HepG2 (cell line): ENCODE measurements around the gene ANKRD52. TPM values are rescaled to one million over a fixed set of nuclear protein-coding genes. Genes with fewer than 3 reads are reported as not detected.

Experiments used
- BORCS8-MEF2B ChIP-seq: sonication (generic); formaldehyde crosslinking; IDR thresholded peaks from 2 replicates; pipeline ENCODE4 v1.8.0; 2022; ENCODE audit warnings: mild to moderate bottlenecking, missing genetic modification reagents
- CENPT ChIP-seq: sonication (generic); formaldehyde crosslinking; IDR thresholded peaks from 2 replicates; pipeline ENCODE4 v1.8.0; 2022; ENCODE audit warnings: low read depth, mild to moderate bottlenecking, moderate library complexity, missing genetic modification reagents
- FOXO1 ChIP-seq: sonication (generic); formaldehyde crosslinking; IDR thresholded peaks from 2 replicates; pipeline ENCODE4 v1.4.0; 2020; ENCODE audit warnings: missing genetic modification reagents
- MTF2 ChIP-seq: sonication (generic); formaldehyde crosslinking; IDR thresholded peaks from 2 replicates; pipeline ENCODE4 v1.5.0; 2020; ENCODE audit warnings: missing genetic modification reagents, borderline replicate concordance
- RAD51 ChIP-seq: fragments of 450-650 bp; IDR thresholded peaks from 2 replicates; pipeline ENCODE4 v1.6.1; 2016; ENCODE audit warnings: borderline replicate concordance
- RFXAP ChIP-seq: sonication (generic); formaldehyde crosslinking; IDR thresholded peaks from 2 replicates; pipeline ENCODE4 v1.4.0; 2020; ENCODE audit warnings: missing genetic modification reagents, borderline replicate concordance
- RORA ChIP-seq: sonication (generic); formaldehyde crosslinking; IDR thresholded peaks from 2 replicates; pipeline ENCODE4 v1.5.0; 2020; ENCODE audit warnings: mild to moderate bottlenecking, missing genetic modification reagents, moderate library complexity
- SMC3 ChIP-seq: IDR thresholded peaks from 2 replicates; pipeline ENCODE4 v1.6.1; 2011; ENCODE audit warnings: low read length, improper control_type of control experiment
- SNRNP70 ChIP-seq: fragments of 200-400 bp; formaldehyde crosslinking; IDR thresholded peaks from 2 replicates; pipeline ENCODE4 v1.6.1; 2017; ENCODE audit warnings: mild to moderate bottlenecking, low read depth, low read length, moderate library complexity
- SOX6 ChIP-seq, 2 experiments: fragments of 450-650 bp in 1 of 2; sonication (generic) in 1 of 2; formaldehyde crosslinking in 1 of 2; IDR thresholded peaks; 2 replicates each; pipeline versions ENCODE4 v1.4.0 to v1.6.1; 2017 to 2020; ENCODE audit warnings: antibody characterized with exemption in 1 of 2, mild to moderate bottlenecking in 1 of 2, missing genetic modification reagents in 1 of 2
- STAG1 ChIP-seq: sonication (generic); formaldehyde crosslinking; IDR thresholded peaks from 2 replicates; pipeline ENCODE4 v1.4.0; 2020; ENCODE audit warnings: missing genetic modification reagents
- TAF1 ChIP-seq: sonication (generic); formaldehyde crosslinking; IDR thresholded peaks from 2 replicates; pipeline ENCODE4 v1.4.0; 2020; ENCODE audit warnings: missing genetic modification reagents
- TBX2 ChIP-seq: sonication (generic); formaldehyde crosslinking; IDR thresholded peaks from 2 replicates; pipeline ENCODE4 v1.5.0; 2020; ENCODE audit warnings: missing genetic modification reagents, mild to moderate bottlenecking, borderline replicate concordance
- U2AF1 ChIP-seq: fragments of 200-400 bp; formaldehyde crosslinking; optimal IDR thresholded peaks from 2 replicates; pipeline ENCODE3; 2017; ENCODE audit warnings: mild to moderate bottlenecking, low read depth, low read length
- ZFP36L1 ChIP-seq: sonication (generic); formaldehyde crosslinking; IDR thresholded peaks from 2 replicates; pipeline ENCODE4 v1.8.0; 2022; ENCODE audit warnings: mild to moderate bottlenecking, missing genetic modification reagents, moderate library complexity
- ZFP62 ChIP-seq: sonication (generic); formaldehyde crosslinking; IDR thresholded peaks from 2 replicates; pipeline ENCODE4 v1.4.0; 2020; ENCODE audit warnings: missing genetic modification reagents
- ZNF24 ChIP-seq: fragments of 450-650 bp; IDR thresholded peaks from 2 replicates; pipeline ENCODE4 v1.6.1; 2017; ENCODE audit warnings: antibody characterized with exemption, mild to moderate bottlenecking
- ZNF326 ChIP-seq: sonication (generic); formaldehyde crosslinking; IDR thresholded peaks from 2 replicates; pipeline ENCODE4 v1.4.0; 2020; ENCODE audit warnings: missing genetic modification reagents, borderline replicate concordance
- ZNF569 ChIP-seq: sonication (generic); formaldehyde crosslinking; IDR thresholded peaks from 2 replicates; pipeline ENCODE4 v1.5.0; 2020; ENCODE audit warnings: mild to moderate bottlenecking, missing genetic modification reagents, moderate library complexity, borderline replicate concordance
- ZNF570 ChIP-seq: sonication (generic); formaldehyde crosslinking; IDR thresholded peaks from 2 replicates; pipeline ENCODE4 v1.4.0; 2020; ENCODE audit warnings: mild to moderate bottlenecking, missing genetic modification reagents, borderline replicate concordance
- ZNF589 ChIP-seq: sonication (generic); formaldehyde crosslinking; conservative IDR thresholded peaks from 2 replicates; pipeline ENCODE4 v1.8.0; 2022; ENCODE audit warnings: mild to moderate bottlenecking, moderate library complexity, missing genetic modification reagents
- ZSCAN21 ChIP-seq: sonication (generic); formaldehyde crosslinking; IDR thresholded peaks from 2 replicates; pipeline ENCODE4 v1.8.0; 2022; ENCODE audit warnings: mild to moderate bottlenecking, missing genetic modification reagents, moderate library complexity, borderline replicate concordance
- ZSCAN22 ChIP-seq: sonication (generic); formaldehyde crosslinking; IDR thresholded peaks from 2 replicates; pipeline ENCODE4 v1.4.0; 2020; ENCODE audit warnings: mild to moderate bottlenecking, missing genetic modification reagents
- polyA plus RNA-seq, 8 experiments: library from polyadenylated mRNA; depleted of rRNA in 3 of 8; stranded (reverse) in 7 of 8; unstranded in 1 of 8; fragments of >200 nt; fragmentation: Illumina TruSeq in 4 of 8; extraction: Trizol in 4 of 8; gene quantifications; 2 replicates each; pipeline versions ENCODE4 v1.2.1 to v1.2.3, GENCODE V29; 2011 to 2016; ENCODE audit warnings: low read depth in 4 of 8, missing spikeins in 1 of 8, mixed read lengths in 1 of 8; ENCODE audit not compliant: insufficient read depth in 1 of 8
- total RNA-seq, 5 experiments: library from RNA; depleted of rRNA; stranded (reverse); fragments of >200 nt; fragmentation: Illumina TruSeq; extraction: Trizol; gene quantifications; 2 replicates each; pipeline ENCODE4 v1.2.3, GENCODE V29; 2016; ENCODE audit warnings: low read depth in 1 of 5
- TF ChIP-seq, protein P1 (sequence below): sonication (generic); formaldehyde crosslinking; IDR thresholded peaks from 2 replicates; pipeline ENCODE4 v1.4.0; 2020; ENCODE audit warnings: missing genetic modification reagents, mild to moderate bottlenecking, borderline replicate concordance
- TF ChIP-seq, protein P2 (sequence below): sonication (generic); formaldehyde crosslinking; IDR thresholded peaks from 2 replicates; pipeline ENCODE4 v1.8.0; 2022; ENCODE audit warnings: mild to moderate bottlenecking, missing genetic modification reagents

Gene ANKRD52
- total and polyA plus RNA-seq, 2 of the 13 experiments (the other 11 are each of a cell fraction or from before 2014, with no cell fraction given) = 7.8 to 9.2 TPM

DNA sequence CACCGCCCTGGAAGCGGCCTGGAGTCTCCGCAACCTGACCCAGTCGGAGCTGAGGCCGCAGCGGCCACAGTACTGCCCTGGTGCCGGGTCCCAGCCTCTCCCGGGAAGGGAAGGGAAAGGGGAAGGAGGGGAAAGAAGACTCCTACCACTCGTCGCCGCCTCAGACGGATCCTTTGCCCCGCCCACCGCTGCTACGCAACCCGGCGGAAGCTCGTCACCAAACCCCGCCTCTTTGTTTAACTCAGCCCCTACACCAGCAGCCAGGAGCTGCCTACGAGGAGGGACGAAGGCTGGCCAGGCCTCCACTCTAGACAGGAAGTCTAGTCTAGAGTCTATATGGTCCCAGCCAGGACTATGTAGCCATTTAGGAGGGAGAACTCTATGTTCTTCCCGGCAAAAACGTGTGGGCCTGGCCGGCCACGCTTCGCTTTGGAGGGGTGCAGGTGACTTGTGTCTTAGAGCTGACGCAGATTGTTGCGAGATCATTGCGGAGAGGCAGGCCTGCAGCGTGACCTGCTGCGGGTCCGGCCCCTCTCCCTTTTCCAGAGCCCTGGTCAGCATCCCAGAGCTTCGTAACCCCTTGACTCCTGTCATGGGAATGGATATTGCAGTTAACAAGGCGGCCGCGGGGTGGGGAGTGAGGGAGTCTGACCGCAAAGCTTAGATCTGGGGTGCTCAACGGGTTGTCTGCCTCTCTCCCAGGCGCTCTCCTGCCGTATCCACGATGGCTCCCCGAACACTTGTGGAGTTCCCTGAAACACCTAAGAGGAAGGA lies 36.2 kb downstream of the ANKRD52 start, which contains the start of gene RNF41 (continued):
- TF ChIP-seq, protein P1, sequence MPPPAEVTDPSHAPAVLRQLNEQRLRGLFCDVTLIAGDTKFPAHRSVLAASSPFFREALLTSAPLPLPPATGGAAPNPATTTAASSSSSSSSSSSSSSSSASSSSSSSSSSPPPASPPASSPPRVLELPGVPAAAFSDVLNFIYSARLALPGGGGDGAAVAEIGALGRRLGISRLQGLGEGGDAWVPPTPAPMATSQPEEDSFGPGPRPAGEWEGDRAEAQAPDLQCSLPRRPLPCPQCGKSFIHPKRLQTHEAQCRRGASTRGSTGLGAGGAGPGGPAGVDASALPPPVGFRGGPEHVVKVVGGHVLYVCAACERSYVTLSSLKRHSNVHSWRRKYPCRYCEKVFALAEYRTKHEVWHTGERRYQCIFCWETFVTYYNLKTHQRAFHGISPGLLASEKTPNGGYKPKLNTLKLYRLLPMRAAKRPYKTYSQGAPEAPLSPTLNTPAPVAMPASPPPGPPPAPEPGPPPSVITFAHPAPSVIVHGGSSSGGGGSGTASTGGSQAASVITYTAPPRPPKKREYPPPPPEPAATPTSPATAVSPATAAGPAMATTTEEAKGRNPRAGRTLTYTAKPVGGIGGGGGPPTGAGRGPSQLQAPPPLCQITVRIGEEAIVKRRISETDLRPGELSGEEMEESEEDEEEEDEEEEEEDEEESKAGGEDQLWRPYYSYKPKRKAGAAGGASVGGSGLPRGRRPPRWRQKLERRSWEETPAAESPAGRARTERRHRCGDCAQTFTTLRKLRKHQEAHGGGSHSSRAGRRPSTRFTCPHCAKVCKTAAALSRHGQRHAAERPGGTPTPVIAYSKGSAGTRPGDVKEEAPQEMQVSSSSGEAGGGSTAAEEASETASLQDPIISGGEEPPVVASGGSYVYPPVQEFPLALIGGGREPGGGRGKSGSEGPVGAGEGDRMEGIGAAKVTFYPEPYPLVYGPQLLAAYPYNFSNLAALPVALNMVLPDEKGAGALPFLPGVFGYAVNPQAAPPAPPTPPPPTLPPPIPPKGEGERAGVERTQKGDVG (CRISPR knock-in tag) = peak; percentile 52
- TF ChIP-seq TBX2 (CRISPR knock-in tag) (no peak; the same call in 1 of the 2 replicates), ZNF24 (no peak), SOX6 (IDR thresholded peaks at IDR 0.05) (no peak), SOX6 (CRISPR knock-in tag; IDR thresholded peaks at IDR 0.05) (peak; percentile 41; the same call in 1 of the 2 replicates), U2AF1 (peak; percentile 31), FOXO1 (peak; percentile 16; the same call in 1 of the 2 replicates), ZFP36L1 (no peak), RFXAP (peak; percentile 69; the same call in 1 of the 2 replicates), MTF2 (CRISPR knock-in tag) (peak; percentile 66; the same call in 1 of the 2 replicates), STAG1 (0 out of 2 replicates have a peak, but pooled peaks have one; percentile 2), ZNF570 (CRISPR knock-in tag) (no peak), SMC3 (no peak), ZSCAN22 (0 out of 2 replicates have a peak, but pooled peaks have one; percentile 5), ZSCAN21 (CRISPR knock-in tag) (no peak), RAD51 (no peak), ZNF589 (no peak), CENPT (CRISPR knock-in tag) (no peak; the same call in 1 of the 2 replicates), SNRNP70 (no peak), RORA (CRISPR knock-in tag) (no peak), ZNF569 (no peak), TAF1 (CRISPR knock-in tag) (peak; percentile 77), BORCS8-MEF2B (CRISPR knock-in tag) (no peak), ZNF326 (CRISPR knock-in tag) (no peak), ZFP62 (CRISPR knock-in tag) (no peak)
- TF ChIP-seq, protein P2, sequence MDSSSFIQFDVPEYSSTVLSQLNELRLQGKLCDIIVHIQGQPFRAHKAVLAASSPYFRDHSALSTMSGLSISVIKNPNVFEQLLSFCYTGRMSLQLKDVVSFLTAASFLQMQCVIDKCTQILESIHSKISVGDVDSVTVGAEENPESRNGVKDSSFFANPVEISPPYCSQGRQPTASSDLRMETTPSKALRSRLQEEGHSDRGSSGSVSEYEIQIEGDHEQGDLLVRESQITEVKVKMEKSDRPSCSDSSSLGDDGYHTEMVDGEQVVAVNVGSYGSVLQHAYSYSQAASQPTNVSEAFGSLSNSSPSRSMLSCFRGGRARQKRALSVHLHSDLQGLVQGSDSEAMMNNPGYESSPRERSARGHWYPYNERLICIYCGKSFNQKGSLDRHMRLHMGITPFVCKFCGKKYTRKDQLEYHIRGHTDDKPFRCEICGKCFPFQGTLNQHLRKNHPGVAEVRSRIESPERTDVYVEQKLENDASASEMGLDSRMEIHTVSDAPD (CRISPR knock-in tag) = no peak
